Spinal cord (tissue), 10 donors: ENCODE measurements around the gene ZNF827. TPM values are rescaled to one million over a fixed set of nuclear protein-coding genes. Genes with fewer than 3 reads are reported as not detected.

ENCODE experiments used
- DNase-seq, 6 donors: peaks; one replicate each; pipeline versions ENCODE4 v3.0.0 to v3.0.0-alpha.2; 2013 to 2015; ENCODE audit warnings: low spot score in 6 of 6, low read depth in 4 of 6
- H3K27ac ChIP-seq: one replicate; pipeline ENCODE4 v1.5.1; 2013; ENCODE audit warnings: low read depth, low read length, control low read depth
- H3K27me3 ChIP-seq: one replicate; pipeline ENCODE4 v1.6.1; 2013; ENCODE audit warnings: low read length; ENCODE audit not compliant: control insufficient read depth, insufficient read depth
- H3K36me3 ChIP-seq: one replicate; pipeline ENCODE4 v1.6.1; 2013; ENCODE audit warnings: low read length; ENCODE audit not compliant: control insufficient read depth, insufficient read depth
- H3K4me1 ChIP-seq: one replicate; pipeline ENCODE4 v1.6.1; 2013; ENCODE audit warnings: low read length; ENCODE audit not compliant: control insufficient read depth, insufficient read depth
- H3K4me3 ChIP-seq: one replicate; pipeline ENCODE4 v1.5.1; 2013; ENCODE audit warnings: low read depth, low read length, control low read depth
- H3K9me3 ChIP-seq: one replicate; pipeline ENCODE4 v1.6.1; 2013; ENCODE audit warnings: low read length; ENCODE audit not compliant: control insufficient read depth, insufficient read depth
- WGBS: methylation state at CpG from one replicate; pipeline ENCODE4 v1.1.5; 2013; ENCODE audit warnings: missing lambda C conversion rate; ENCODE audit not compliant: insufficient coverage; 5-methylcytosine and 5-hydroxymethylcytosine counted together
- polyA plus RNA-seq, 2 donors: library from polyadenylated mRNA; unstranded; fragments of 120-200 nt; gene quantifications; one replicate each; pipeline ENCODE4 v1.2.1, GENCODE V29; 2013; ENCODE audit not compliant: insufficient read length in 2 of 2
- total RNA-seq, 2 donors: library from RNA; depleted of rRNA in 1 of 2; stranded (reverse); fragments of 120-200 nt in 1 of 2; fragments of >200 nt in 1 of 2; gene quantifications; one replicate each; pipeline versions ENCODE4 v1.2.3 to v1.2.4, GENCODE V29; 2013 to 2014
- donor health status: healthy.

ZNF827 gene
- total and polyA plus RNA-seq, 4 donors = 22.3 to 33.6 (median 26.1) TPM

DNA sequence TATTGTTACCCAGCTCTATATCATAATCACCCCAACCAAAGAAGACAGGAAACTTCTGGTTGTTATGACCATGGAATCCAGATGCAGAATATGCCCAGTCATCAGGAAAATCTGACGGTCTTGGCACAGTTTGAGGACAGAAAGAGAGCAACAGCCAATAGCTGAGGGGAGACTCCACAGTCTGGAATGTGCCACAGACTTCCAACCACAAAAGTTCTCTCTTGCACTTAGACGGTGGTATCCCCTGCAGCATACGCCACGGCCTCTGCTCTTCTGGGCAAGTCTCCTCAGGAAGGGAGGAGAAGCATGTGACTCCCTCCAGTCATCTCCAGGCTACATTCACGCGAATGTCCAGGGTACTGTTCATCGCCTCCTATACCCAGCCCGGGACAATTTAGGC lies 18.4 kb downstream of the ZNF827 start:
- no peak overlapping the region for H3K27ac ChIP-seq
- H3K4me1 ChIP-seq = no peaks in the 10 kb centered on the region
- H3K36me3 ChIP-seq = no peaks in the 10 kb centered on the region
- no peak overlapping the region for H3K4me3 ChIP-seq
- DNase-seq = no peak
- no peaks in the 10 kb centered on the region for H3K27me3 ChIP-seq
- H3K9me3 ChIP-seq = no peaks in the 10 kb centered on the region
- WGBS = 77% methylated on average over 4 of the region's 8 CpGs

GRCh38 chr4:145912376-145912775 lies 26.2 kb downstream of the ZNF827 start:
- no peaks in the 10 kb centered on the region for H3K36me3 ChIP-seq
- no peak for DNase-seq
- H3K4me3 ChIP-seq = no peak overlapping the region
- no peaks in the 10 kb centered on the region for H3K4me1 ChIP-seq
- no peak overlapping the region for H3K27ac ChIP-seq
- no peaks in the 10 kb centered on the region for H3K27me3 ChIP-seq
- 100% methylated on average over 2 of the region's 2 CpGs for WGBS
- H3K9me3 ChIP-seq = no peaks in the 10 kb centered on the region

DNA sequence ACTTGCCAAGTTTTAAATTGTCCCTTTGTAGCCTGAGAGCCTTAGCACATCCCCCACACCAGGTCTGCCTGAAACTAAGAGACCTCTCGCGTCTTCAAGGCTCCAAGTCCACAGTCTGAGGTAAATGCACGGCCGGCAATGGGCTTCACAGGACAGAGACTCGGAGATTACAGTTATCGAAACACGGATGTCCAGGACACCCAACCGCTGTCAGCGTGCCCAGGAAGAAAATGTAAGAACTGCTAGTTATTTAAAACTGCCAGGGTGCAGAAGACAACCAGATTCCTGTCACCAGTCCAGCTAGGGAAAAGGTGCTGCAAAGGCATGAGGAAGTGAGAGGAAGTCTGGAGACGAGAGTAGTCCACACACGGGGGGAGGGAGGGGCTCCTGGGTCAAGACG lies 28.9 kb downstream of the ZNF827 start:
- DNase-seq = no peak
- H3K9me3 ChIP-seq = no peaks in the 10 kb centered on the region
- H3K4me3 ChIP-seq = no peak overlapping the region
- no peak overlapping the region for H3K27ac ChIP-seq
- WGBS = 87% methylated on average over 9 of the region's 12 CpGs
- H3K4me1 ChIP-seq = no peaks in the 10 kb centered on the region
- no peaks in the 10 kb centered on the region for H3K27me3 ChIP-seq
- H3K36me3 ChIP-seq = no peaks in the 10 kb centered on the region

- no peaks in the 10 kb centered on the region for H3K36me3 ChIP-seq
- H3K27me3 ChIP-seq = no peaks in the 10 kb centered on the region
- H3K9me3 ChIP-seq = no peaks in the 10 kb centered on the region
- 79% methylated on average over 5 of the region's 7 CpGs for WGBS
- no peaks in the 10 kb centered on the region for H3K4me1 ChIP-seq
- H3K27ac ChIP-seq = no peak overlapping the region
- peak in 1 of 6 donors; percentile 43 for DNase-seq
- H3K4me3 ChIP-seq = no peak overlapping the region
Observed at GRCh38 chr4:145909281-145909715, 29.3 kb downstream of the ZNF827 start.

DNA sequence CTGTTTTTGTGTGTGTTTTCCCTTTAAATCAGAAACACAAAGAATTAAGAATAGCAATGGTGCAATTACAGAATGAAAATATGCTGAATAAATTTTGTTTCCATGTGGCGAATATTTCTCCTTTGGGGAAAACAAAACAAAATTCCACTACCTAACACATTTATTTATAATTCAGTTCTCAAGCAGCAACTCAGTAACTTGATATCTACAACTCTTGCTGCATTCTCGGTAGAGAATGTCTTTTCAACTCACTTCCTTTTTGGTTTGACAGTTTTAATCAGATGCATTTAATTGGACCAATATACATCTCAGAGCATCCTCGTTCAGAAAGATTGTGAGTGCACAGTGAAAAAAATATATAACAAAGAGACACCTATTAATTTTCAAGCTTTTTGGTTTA lies 30.8 kb downstream of the ZNF827 start:
- Histone ChIP-seq H3K27me3 (no peaks in the 10 kb centered on the region), H3K4me1 (no peaks in the 10 kb centered on the region), H3K36me3 (peaks cover 1% of the 10 kb centered on the region), H3K9me3 (no peaks in the 10 kb centered on the region), H3K27ac (no peak overlapping the region), H3K4me3 (no peak overlapping the region)
- peak in 1 of 6 donors; percentile 49 for DNase-seq
- WGBS = no CpG with 5 or more reads among the region's 3 CpGs

- Histone ChIP-seq H3K4me1 (no peaks in the 10 kb centered on the region), H3K4me3 (no peak overlapping the region), H3K9me3 (no peaks in the 10 kb centered on the region), H3K27ac (no peak overlapping the region), H3K36me3 (peaks cover 6% of the 10 kb centered on the region), H3K27me3 (no peaks in the 10 kb centered on the region)
- WGBS = 36% methylated on average over 4 of the region's 4 CpGs
- DNase-seq = no peak
Observed at GRCh38 chr4:145907390-145907789, 31.2 kb downstream of the ZNF827 start.

- H3K27me3 ChIP-seq = no peaks in the 10 kb centered on the region
- 93% methylated on average over 6 of the region's 7 CpGs for WGBS
Observed at GRCh38 chr4:145904413-145905177, 34.0 kb downstream of the ZNF827 start.

GRCh38 chr4:145902522-145902921 lies 36.1 kb downstream of the ZNF827 start:
- DNase-seq = no peak
- 97% methylated on average over 12 of the region's 13 CpGs for whole genome bisulfite sequencing

More at GRCh38 chr4:145904413-145905177, 34.0 kb downstream of the ZNF827 start:
- no peaks in the 10 kb centered on the region for H3K4me1 ChIP-seq
- no peak overlapping the region for H3K4me3 ChIP-seq
- no peaks in the 10 kb centered on the region for H3K9me3 ChIP-seq
- H3K36me3 ChIP-seq = peaks cover 9% of the 10 kb centered on the region
- H3K27ac ChIP-seq = no peak overlapping the region
- no peak for DNase-seq

DNA sequence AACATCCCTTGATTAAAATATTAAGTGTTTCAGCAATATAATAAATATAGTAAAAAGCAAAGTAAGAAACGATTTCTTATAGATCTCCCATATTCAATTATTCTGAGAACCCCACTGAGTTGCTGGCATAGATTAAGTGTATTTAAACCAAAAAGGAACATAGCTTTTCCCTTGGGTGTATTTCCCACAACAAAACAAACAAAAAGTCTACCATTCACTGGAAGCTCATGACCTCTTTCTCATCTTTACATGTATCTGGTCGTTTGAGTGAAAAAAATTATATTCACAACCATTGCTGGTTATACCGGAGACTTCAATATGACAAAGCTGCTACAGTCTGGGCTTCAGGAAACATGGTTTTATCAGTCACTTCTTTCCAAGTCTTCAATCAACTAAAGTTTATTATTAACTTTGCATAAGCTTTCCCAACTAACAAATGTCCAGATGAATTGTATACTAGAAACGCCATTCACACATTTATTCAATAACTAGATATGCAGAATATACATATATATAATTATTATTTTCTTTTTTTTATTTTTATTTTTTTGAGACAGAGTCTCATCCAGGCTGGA lies 38.6 kb downstream of the ZNF827 start:
- WGBS = 100% methylated on average over 1 of the region's 4 CpGs
- Histone ChIP-seq H3K27ac (no peak overlapping the region), H3K36me3 (peaks cover 9% of the 10 kb centered on the region), H3K27me3 (no peaks in the 10 kb centered on the region), H3K4me1 (no peaks in the 10 kb centered on the region), H3K4me3 (no peak overlapping the region), H3K9me3 (no peaks in the 10 kb centered on the region)
- no peak for DNase-seq

More at GRCh38 chr4:145902522-145902921, 36.1 kb downstream of the ZNF827 start:
- Histone ChIP-seq H3K27ac (no peak overlapping the region), H3K4me3 (no peak overlapping the region), H3K9me3 (no peaks in the 10 kb centered on the region), H3K4me1 (no peaks in the 10 kb centered on the region), H3K36me3 (peaks cover 9% of the 10 kb centered on the region), H3K27me3 (no peaks in the 10 kb centered on the region)
